Smooth muscle cell (in vitro differentiated cells): ENCODE measurements around the gene INHA. TPM values are rescaled to one million over a fixed set of nuclear protein-coding genes. Genes with fewer than 3 reads are reported as not detected.

Source experiments
- DNase-seq: peaks from one replicate; lab custom pipeline; 2025; ENCODE audit not compliant: unreplicated experiment; lab: John Stamatoyannopoulos, UW
- H2AFZ ChIP-seq: fragments of 200-600 bp; sonication (generic); 2 replicates; pipeline ENCODE4 v1.6.0; 2016; ENCODE audit warnings: antibody characterized with exemption, low read depth, mild to moderate bottlenecking
- H3F3A ChIP-seq: fragments of 200-600 bp; sonication (generic); 2 replicates; pipeline ENCODE4 v1.6.0; 2017; ENCODE audit warnings: antibody characterized with exemption, low read depth
- H3K27ac ChIP-seq: fragments of 200-600 bp; sonication (generic); 2 replicates; pipeline ENCODE4 v1.5.1; 2016; ENCODE audit warnings: low read depth, mild to moderate bottlenecking
- H3K27me3 ChIP-seq: fragments of 200-600 bp; sonication (generic); 2 replicates; pipeline ENCODE4 v1.6.1; 2016; ENCODE audit warnings: low read depth, mild to moderate bottlenecking
- H3K36me3 ChIP-seq: fragments of 200-600 bp; sonication (generic); 2 replicates; pipeline ENCODE4 v1.5.1; 2016; ENCODE audit warnings: low read depth
- H3K4me1 ChIP-seq: fragments of 200-600 bp; sonication (generic); 2 replicates; pipeline ENCODE4 v1.5.1; 2016; ENCODE audit warnings: low read depth
- H3K4me2 ChIP-seq: fragments of 200-600 bp; sonication (generic); 2 replicates; pipeline ENCODE4 v1.6.0; 2016; ENCODE audit warnings: mild to moderate bottlenecking
- H3K4me3 ChIP-seq: fragments of 200-600 bp; sonication (generic); 2 replicates; pipeline ENCODE4 v1.5.1; 2016; ENCODE audit warnings: mild to moderate bottlenecking
- H3K79me2 ChIP-seq: fragments of 200-600 bp; sonication (generic); 2 replicates; pipeline ENCODE4 v1.6.0; 2016; ENCODE audit warnings: low read depth, mild to moderate bottlenecking
- H3K9ac ChIP-seq: fragments of 200-600 bp; sonication (generic); 2 replicates; pipeline ENCODE4 v1.6.0; 2016; ENCODE audit warnings: low read depth
- H3K9me3 ChIP-seq: fragments of 200-600 bp; sonication (generic); replicated peaks from 2 replicates; pipeline ENCODE4 v1.5.1; 2016; ENCODE audit warnings: low read depth
- H4K20me1 ChIP-seq: fragments of 200-600 bp; sonication (generic); 2 replicates; pipeline ENCODE4 v1.6.0; 2016; ENCODE audit warnings: low read depth
- WGBS: methylation state at CpG from one replicate; pipeline ENCODE4 v1.1.7; 2016; ENCODE audit warnings: low lambda C conversion rate; 5-methylcytosine and 5-hydroxymethylcytosine counted together
- polyA plus RNA-seq: library from polyadenylated mRNA; unstranded; fragments of >200 nt; fragmentation: Nextera tagmentation; extraction: Ambion mirVana; gene quantifications from 2 replicates; pipeline ENCODE4 v1.2.1, GENCODE V29; 2016
- total RNA-seq: library from RNA; depleted of rRNA; stranded (reverse); fragments of >200 nt; gene quantifications from 2 replicates; pipeline ENCODE4 v1.2.3, GENCODE V29; 2014
- TF ChIP-seq, protein P1 (sequence below): fragments of 200-600 bp; sonication (generic); IDR thresholded peaks from 2 replicates; pipeline ENCODE4 v1.5.1; 2017; ENCODE audit warnings: borderline replicate concordance, mild to moderate bottlenecking, antibody characterized with exemption; ENCODE audit not compliant: insufficient read depth, poor library complexity, severe bottlenecking

Gene INHA
- total and polyA plus RNA-seq, 2 experiments from 2014 or later, result 4.0 to 4.3 TPM

DNA sequence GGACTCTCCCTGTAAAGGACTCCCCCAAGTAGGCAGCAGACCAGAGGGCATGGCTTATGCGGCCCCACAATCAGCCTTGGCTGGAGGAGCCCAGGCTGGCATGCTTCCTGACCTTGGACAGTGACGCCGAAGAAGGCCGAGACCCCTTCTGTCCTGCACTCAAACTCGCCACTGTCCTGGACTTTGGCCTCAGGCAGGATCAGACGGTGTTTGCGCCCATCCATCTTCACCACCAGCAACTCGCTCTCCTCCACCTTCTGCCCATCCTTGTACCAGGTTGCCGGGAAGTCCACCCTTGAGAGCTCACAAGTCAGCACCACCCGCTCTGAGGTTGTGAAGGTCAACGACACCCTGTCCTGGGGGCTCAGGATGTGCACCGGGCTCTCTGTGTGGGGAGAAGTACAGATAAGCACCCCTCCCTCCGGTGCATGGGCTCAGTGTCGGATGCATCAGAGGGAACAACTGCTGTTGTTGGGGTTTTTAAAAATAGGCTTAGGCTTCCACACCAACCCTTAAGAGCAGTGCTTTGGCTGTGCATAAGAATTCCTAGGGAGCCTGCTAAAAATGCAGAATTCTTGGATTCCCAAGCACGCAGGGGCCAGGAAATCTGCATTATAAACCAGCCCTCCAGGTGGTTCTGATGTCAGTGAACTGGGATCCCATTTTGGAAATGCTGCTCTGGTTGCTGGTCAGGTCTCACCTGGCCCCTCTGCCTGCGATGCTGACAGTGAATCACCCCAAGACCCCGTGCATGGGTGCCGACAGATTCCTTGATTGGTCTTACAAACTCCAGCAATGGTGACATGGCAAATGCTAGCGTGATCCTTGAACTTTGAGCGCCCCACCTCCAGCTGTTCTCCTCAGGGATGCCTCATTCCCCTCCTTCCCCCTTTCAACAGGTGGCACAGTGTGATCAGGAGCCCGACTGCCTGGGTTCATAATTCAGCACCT, 6.7 kb upstream of the INHA start:
- H3K9ac ChIP-seq, result no peak overlapping the region
- H3K4me2 ChIP-seq, result no peak overlapping the region
- TF ChIP-seq, protein P1, sequence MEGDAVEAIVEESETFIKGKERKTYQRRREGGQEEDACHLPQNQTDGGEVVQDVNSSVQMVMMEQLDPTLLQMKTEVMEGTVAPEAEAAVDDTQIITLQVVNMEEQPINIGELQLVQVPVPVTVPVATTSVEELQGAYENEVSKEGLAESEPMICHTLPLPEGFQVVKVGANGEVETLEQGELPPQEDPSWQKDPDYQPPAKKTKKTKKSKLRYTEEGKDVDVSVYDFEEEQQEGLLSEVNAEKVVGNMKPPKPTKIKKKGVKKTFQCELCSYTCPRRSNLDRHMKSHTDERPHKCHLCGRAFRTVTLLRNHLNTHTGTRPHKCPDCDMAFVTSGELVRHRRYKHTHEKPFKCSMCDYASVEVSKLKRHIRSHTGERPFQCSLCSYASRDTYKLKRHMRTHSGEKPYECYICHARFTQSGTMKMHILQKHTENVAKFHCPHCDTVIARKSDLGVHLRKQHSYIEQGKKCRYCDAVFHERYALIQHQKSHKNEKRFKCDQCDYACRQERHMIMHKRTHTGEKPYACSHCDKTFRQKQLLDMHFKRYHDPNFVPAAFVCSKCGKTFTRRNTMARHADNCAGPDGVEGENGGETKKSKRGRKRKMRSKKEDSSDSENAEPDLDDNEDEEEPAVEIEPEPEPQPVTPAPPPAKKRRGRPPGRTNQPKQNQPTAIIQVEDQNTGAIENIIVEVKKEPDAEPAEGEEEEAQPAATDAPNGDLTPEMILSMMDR, result no peak
- WGBS, result 78% methylated on average over 21 of the region's 21 CpGs
- H3K4me1 ChIP-seq, result peaks cover 6% of the 10 kb centered on the region
- no peaks in the 10 kb centered on the region for H3F3A ChIP-seq
- no peak overlapping the region for H3K4me3 ChIP-seq
- H3K79me2 ChIP-seq, result peaks cover 11% of the 10 kb centered on the region
- no peak overlapping the region for H3K27ac ChIP-seq
- DNase-seq, result no peak
- no peaks in the 10 kb centered on the region for H3K9me3 ChIP-seq
- H4K20me1 ChIP-seq, result peaks cover 9% of the 10 kb centered on the region
- no peaks in the 10 kb centered on the region for H3K36me3 ChIP-seq
- no peak overlapping the region for H2AFZ ChIP-seq
- H3K27me3 ChIP-seq, result no peaks in the 10 kb centered on the region

DNA sequence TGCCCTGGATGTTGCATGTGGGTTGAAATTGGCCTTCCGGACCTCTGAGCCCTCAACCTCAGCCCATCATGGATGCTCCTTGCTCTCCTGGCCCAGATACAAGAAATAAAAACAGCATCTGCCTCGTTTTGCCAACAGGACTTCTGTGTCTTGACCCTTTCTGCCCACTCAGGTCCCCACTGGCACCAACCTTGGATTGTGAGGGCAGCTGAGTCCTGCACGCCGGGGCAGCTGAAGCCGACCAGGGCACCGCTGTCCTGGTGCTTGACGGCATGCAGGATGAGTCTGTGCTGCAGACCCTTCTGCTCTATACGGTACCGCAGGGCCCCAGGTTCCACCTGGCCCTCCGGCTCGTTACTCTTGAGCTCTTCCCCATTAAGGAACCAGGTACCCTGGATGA, 5.5 kb upstream of the INHA start:
- TF ChIP-seq, protein P1, result no peak
- H3K4me3 ChIP-seq, result no peak overlapping the region
- no peak overlapping the region for H2AFZ ChIP-seq
- no peak overlapping the region for H3K9ac ChIP-seq
- H3K27ac ChIP-seq, result no peak overlapping the region
- no peak overlapping the region for H3K4me2 ChIP-seq
- peaks cover 12% of the 10 kb centered on the region for H3K79me2 ChIP-seq
- H3K27me3 ChIP-seq, result no peaks in the 10 kb centered on the region
- no peaks in the 10 kb centered on the region for H3K36me3 ChIP-seq
- H3F3A ChIP-seq, result no peaks in the 10 kb centered on the region
- no peaks in the 10 kb centered on the region for H3K9me3 ChIP-seq
- H4K20me1 ChIP-seq, result peaks cover 9% of the 10 kb centered on the region
- 92% methylated on average over 11 of the region's 11 CpGs for WGBS
- DNase-seq, result no peak
- H3K4me1 ChIP-seq, result peaks cover 8% of the 10 kb centered on the region

DNA sequence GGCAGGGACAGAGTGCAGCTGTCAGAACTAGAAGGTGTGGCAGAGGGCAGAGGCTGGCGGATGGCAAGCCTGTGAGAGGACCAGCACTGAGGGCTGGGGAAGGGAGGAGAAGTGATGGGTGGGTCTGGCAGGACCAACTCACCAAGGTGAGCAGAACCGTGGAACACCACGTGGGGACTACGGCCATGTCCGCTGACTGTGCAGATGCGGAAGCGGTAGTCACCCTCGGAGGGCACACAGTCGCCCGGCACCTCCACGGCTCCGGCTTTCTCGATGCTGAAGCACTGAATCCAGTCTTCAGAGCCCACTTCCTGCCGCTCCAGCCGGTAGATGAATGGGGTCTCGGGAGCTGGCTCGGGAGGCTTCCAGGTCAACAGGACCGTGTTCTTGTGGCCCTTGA, 5.0 kb upstream of the INHA start:
- Histone ChIP-seq H3K4me1 (peaks cover 13% of the 10 kb centered on the region), H3K27me3 (no peaks in the 10 kb centered on the region), H3K27ac (no peak overlapping the region), H2AFZ (no peak overlapping the region), H3K9ac (no peak overlapping the region), H4K20me1 (peaks cover 9% of the 10 kb centered on the region), H3K79me2 (peaks cover 12% of the 10 kb centered on the region), H3K4me2 (no peak overlapping the region), H3K36me3 (no peaks in the 10 kb centered on the region), H3K4me3 (no peak overlapping the region), H3K9me3 (no peaks in the 10 kb centered on the region), H3F3A (no peaks in the 10 kb centered on the region)
- WGBS, result 95% methylated on average over 18 of the region's 18 CpGs
- DNase-seq, result no peak
- TF ChIP-seq, protein P1, result no peak
